GM23248 (cell line): Measurements from ENCODE around the gene OLFML1.

ENCODE experiments used
- EZH2 ChIP-seq: fragments of 200-600 bp; sonication (generic); IDR thresholded peaks from 2 replicates; pipeline ENCODE4 v1.6.1; 2018; ENCODE audit warnings: antibody characterized with exemption, mild to moderate bottlenecking; ENCODE audit not compliant: insufficient read depth, poor library complexity, severe bottlenecking
- EZH2phosphoT487 ChIP-seq: fragments of 200-600 bp; sonication (generic); IDR thresholded peaks from 2 replicates; pipeline ENCODE4 v1.6.1; 2018; ENCODE audit warnings: antibody characterized with exemption, moderate library complexity, mild to moderate bottlenecking, low read depth; ENCODE audit not compliant: insufficient read depth

DNA sequence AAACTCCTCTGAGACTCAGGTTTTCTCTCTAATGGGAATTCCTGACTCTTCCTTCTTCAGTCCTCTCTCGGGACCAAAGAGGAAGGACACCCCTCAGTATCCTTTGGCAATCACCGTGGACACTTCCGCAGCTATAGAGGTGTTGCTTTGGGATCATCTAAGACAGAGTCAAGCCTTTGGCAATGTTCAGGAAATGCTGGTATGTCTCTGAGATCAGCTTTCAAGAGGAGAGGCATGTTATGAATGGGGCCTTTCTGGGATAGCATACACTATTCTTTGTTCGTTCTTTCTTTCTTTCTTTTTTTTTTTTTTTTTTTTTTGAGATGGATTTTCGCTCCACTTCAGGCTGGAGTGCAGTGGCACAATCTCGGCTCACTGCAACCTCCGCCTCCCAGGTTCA lies 14.2 kb upstream of the OLFML1 start:
- TF ChIP-seq EZH2: no peak
- no peak for TF ChIP-seq EZH2phosphoT487
